Keratinocyte (primary cell): Measurements from ENCODE around the gene NR6A1.

Experiments
- EZH2 ChIP-seq: IDR thresholded peaks from one replicate; pipeline ENCODE4 v1.6.1; 2012; ENCODE audit warnings: inconsistent platforms, mild to moderate bottlenecking, low read length, moderate library complexity
- TF ChIP-seq, protein P1 (sequence below), 3 experiments: IDR thresholded peaks in 1 of 3; conservative IDR thresholded peaks in 1 of 3; optimal IDR thresholded peaks in 1 of 3; 2 replicates in 2 of 3; 3 replicates in 1 of 3; pipeline versions ENCODE3 to v1.5.1; 2011; ENCODE audit warnings: low read length in 3 of 3, mild to moderate bottlenecking in 3 of 3, moderate library complexity in 2 of 3, control low read depth in 1 of 3, inconsistent platforms in 1 of 3; ENCODE audit not compliant: insufficient read depth in 2 of 3; ENCODE audit errors: extremely low read depth in 1 of 3

DNA sequence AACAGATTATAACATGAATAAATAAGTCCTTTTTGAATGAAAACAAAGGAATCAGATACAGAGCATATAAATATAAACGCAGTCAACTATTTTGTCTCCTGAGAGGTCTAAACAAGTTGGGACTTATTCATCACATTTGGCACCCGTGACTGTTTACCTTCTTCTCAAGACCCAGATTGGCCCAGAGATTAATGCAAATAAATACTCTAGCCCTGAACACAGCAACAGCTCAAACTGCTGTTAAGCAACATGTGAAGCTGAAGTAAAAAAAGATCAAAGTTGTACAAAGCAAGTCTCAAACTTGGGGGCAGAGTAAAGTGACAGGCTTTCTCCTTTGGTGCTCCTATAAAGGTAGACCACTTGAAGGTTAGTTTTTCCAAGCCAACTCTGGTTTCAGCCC lies 168.9 kb downstream of the NR6A1 start:
- TF ChIP-seq, protein P1, sequence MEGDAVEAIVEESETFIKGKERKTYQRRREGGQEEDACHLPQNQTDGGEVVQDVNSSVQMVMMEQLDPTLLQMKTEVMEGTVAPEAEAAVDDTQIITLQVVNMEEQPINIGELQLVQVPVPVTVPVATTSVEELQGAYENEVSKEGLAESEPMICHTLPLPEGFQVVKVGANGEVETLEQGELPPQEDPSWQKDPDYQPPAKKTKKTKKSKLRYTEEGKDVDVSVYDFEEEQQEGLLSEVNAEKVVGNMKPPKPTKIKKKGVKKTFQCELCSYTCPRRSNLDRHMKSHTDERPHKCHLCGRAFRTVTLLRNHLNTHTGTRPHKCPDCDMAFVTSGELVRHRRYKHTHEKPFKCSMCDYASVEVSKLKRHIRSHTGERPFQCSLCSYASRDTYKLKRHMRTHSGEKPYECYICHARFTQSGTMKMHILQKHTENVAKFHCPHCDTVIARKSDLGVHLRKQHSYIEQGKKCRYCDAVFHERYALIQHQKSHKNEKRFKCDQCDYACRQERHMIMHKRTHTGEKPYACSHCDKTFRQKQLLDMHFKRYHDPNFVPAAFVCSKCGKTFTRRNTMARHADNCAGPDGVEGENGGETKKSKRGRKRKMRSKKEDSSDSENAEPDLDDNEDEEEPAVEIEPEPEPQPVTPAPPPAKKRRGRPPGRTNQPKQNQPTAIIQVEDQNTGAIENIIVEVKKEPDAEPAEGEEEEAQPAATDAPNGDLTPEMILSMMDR (optimal IDR thresholded peaks at IDR 0.05 in 1 of 3, IDR thresholded peaks at IDR 0.05 in 1 of 3, conservative IDR thresholded peaks at IDR 0.05 in 1 of 3; ENCODE audit: extremely low read depth in 1 of 3, insufficient read depth in 2 of 3, low read length in 3 of 3) = no peak
- no peak for TF ChIP-seq EZH2
